K562 (cell line): Measurements from ENCODE around the gene MYOM1. TPM values are rescaled to one million over a fixed set of nuclear protein-coding genes. Genes with fewer than 3 reads are reported as not detected.

ENCODE experiments used
- CBFA2T3 ChIP-seq: fragments of 450-650 bp; IDR thresholded peaks from 2 replicates; pipeline ENCODE4 v1.6.1; 2017
- CBX1 ChIP-seq: sonication (generic); IDR thresholded peaks from 2 replicates; pipeline ENCODE4 v1.6.1; 2016; ENCODE audit warnings: antibody characterized with exemption, low read depth, mild to moderate bottlenecking
- EP400 ChIP-seq: fragments of 450-650 bp; IDR thresholded peaks from 2 replicates; pipeline ENCODE4 v1.6.1; 2017; ENCODE audit warnings: antibody characterized with exemption, mild to moderate bottlenecking, moderate library complexity
- FOXM1 ChIP-seq, 2 experiments: fragments of 450-650 bp in 1 of 2; sonication (generic) in 1 of 2; formaldehyde crosslinking in 1 of 2; IDR thresholded peaks; 2 replicates each; pipeline versions ENCODE4 v1.6.1 to v1.9.0; 2017 to 2022; ENCODE audit warnings: low read depth in 2 of 2, mild to moderate bottlenecking in 2 of 2, missing genetic modification reagents in 1 of 2, moderate library complexity in 1 of 2
- JUNB ChIP-seq: fragments of 450-650 bp; formaldehyde crosslinking; conservative IDR thresholded peaks from 2 replicates; pipeline ENCODE4 v1.4.0; 2020; ENCODE audit warnings: mild to moderate bottlenecking
- MAZ ChIP-seq, 2 experiments: fragments of 450-650 bp in 1 of 2; sonication (generic) in 1 of 2; formaldehyde crosslinking; IDR thresholded peaks in 1 of 2; conservative IDR thresholded peaks in 1 of 2; 2 replicates each; pipeline versions ENCODE4 v1.4.0 to v1.5.0; 2020; ENCODE audit warnings: mild to moderate bottlenecking in 1 of 2, missing genetic modification reagents in 1 of 2
- NR2F6 ChIP-seq: fragments of 450-650 bp; formaldehyde crosslinking; IDR thresholded peaks from 2 replicates; pipeline ENCODE4 v1.4.0; 2020; ENCODE audit warnings: mild to moderate bottlenecking
- PTRF ChIP-seq: fragments of 450-650 bp; IDR thresholded peaks from 2 replicates; pipeline ENCODE4 v1.6.1; 2016; ENCODE audit warnings: mild to moderate bottlenecking, missing genetic modification characterization, missing compliant biosample characterization
- PTTG1 ChIP-seq: fragments of 450-650 bp; IDR thresholded peaks from 2 replicates; pipeline ENCODE4 v1.6.1; 2016; ENCODE audit warnings: low read depth, mild to moderate bottlenecking, missing genetic modification characterization, missing compliant biosample characterization
- RCOR1 ChIP-seq, 2 experiments: IDR thresholded peaks; 2 replicates each; pipeline ENCODE4 v1.6.1; 2012; ENCODE audit warnings: low read depth in 2 of 2, low read length in 2 of 2, borderline replicate concordance in 1 of 2, improper control_type of control experiment in 1 of 2
- RFX5 ChIP-seq: IDR thresholded peaks from 2 replicates; pipeline ENCODE4 v1.6.1; 2011; ENCODE audit warnings: low read depth, mild to moderate bottlenecking, improper control_type of control experiment, low read length
- SMC3 ChIP-seq: conservative IDR thresholded peaks from 2 replicates; pipeline ENCODE4 v1.6.1; 2011; ENCODE audit warnings: low read depth, low read length, improper control_type of control experiment; ENCODE audit not compliant: insufficient read depth
- ZBTB2 ChIP-seq: fragments of 450-650 bp; IDR thresholded peaks from 2 replicates; pipeline ENCODE4 v1.6.1; 2016; ENCODE audit warnings: antibody characterized with exemption
- ZNF184 ChIP-seq: sonication (generic); formaldehyde crosslinking; IDR thresholded peaks from 2 replicates; pipeline ENCODE4 v1.5.0; 2020; ENCODE audit warnings: missing genetic modification reagents
- ZNF696 ChIP-seq: fragments of 250-450 bp; sonication (Bioruptor Pico); conservative IDR thresholded peaks from 2 replicates; pipeline ENCODE4 v1.4.0; 2020; ENCODE audit warnings: mild to moderate bottlenecking, moderate library complexity
- polyA plus RNA-seq, 8 experiments: library from polyadenylated mRNA; depleted of rRNA in 4 of 8; stranded (reverse) in 5 of 8; unstranded in 3 of 8; fragments of >200 nt; fragmentation: Nextera tagmentation in 2 of 8; fragmentation: Illumina TruSeq in 1 of 8; extraction: Ambion mirVana in 2 of 8; extraction: Trizol in 1 of 8; gene quantifications; 2 replicates each; pipeline versions ENCODE4 v1.2.1 to v1.2.3, GENCODE V29; 2011 to 2014; ENCODE audit warnings: inconsistent platforms in 1 of 8, missing spikeins in 1 of 8
- total RNA-seq, 7 experiments: library from RNA; depleted of rRNA in 6 of 7; stranded (reverse); fragments of >200 nt in 6 of 7; fragmentation: Illumina TruSeq in 2 of 7; extraction: Trizol in 2 of 7; gene quantifications; 2 replicates each; pipeline versions ENCODE4 v1.2.1 to v1.2.3, GENCODE V29; 2011 to 2021; ENCODE audit warnings: low replicate concordance in 1 of 7
- TF ChIP-seq, protein P1 (sequence below): fragments of 450-650 bp; formaldehyde crosslinking; IDR thresholded peaks from 2 replicates; pipeline ENCODE4 v1.4.0; 2020; ENCODE audit warnings: mild to moderate bottlenecking, moderate library complexity
- TF ChIP-seq, protein P2 (sequence below): sonication (generic); formaldehyde crosslinking; IDR thresholded peaks from 2 replicates; pipeline ENCODE4 v1.8.0; 2023; ENCODE audit warnings: missing genetic modification reagents, mild to moderate bottlenecking, borderline replicate concordance

MYOM1 gene
- total and polyA plus RNA-seq, 9 of the 15 experiments (the other 6 are each of a cell fraction or from before 2014, with no cell fraction given), result 0.01 to 0.62 (median 0.25) TPM

GRCh38 chr18:3029215-3029952 lies 190.4 kb downstream of the MYOM1 start (continued):
- TF ChIP-seq, protein P1, sequence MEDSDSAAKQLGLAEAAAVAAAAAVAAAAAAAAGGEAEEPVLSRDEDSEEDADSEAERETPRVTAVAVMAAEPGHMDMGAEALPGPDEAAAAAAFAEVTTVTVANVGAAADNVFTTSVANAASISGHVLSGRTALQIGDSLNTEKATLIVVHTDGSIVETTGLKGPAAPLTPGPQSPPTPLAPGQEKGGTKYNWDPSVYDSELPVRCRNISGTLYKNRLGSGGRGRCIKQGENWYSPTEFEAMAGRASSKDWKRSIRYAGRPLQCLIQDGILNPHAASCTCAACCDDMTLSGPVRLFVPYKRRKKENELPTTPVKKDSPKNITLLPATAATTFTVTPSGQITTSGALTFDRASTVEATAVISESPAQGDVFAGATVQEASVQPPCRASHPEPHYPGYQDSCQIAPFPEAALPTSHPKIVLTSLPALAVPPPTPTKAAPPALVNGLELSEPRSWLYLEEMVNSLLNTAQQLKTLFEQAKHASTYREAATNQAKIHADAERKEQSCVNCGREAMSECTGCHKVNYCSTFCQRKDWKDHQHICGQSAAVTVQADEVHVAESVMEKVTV (CRISPR knock-in tag), result no peak
- TF ChIP-seq CBFA2T3 (peak; percentile 45), RCOR1 (IDR thresholded peaks at IDR 0.05; ENCODE audit: borderline replicate concordance in 1 of 2, low read depth in 2 of 2, low read length in 2 of 2) (0 out of 4 replicates have a peak, but pooled peaks of 1 of the 2 experiments have one; percentile 3), PTTG1 (tag) (no peak), ZNF696 (no peak), FOXM1 (IDR thresholded peaks at IDR 0.05; ENCODE audit: low read depth) (no peak), FOXM1 (CRISPR knock-in tag; IDR thresholded peaks at IDR 0.05; ENCODE audit: low read depth) (no peak), JUNB (CRISPR knock-in tag) (no peak), EP400 (no peak), SMC3 (no peak), PTRF (tag) (no peak), NR2F6 (no peak), ZNF184 (no peak), MAZ (CRISPR knock-in tag; conservative IDR thresholded peaks at IDR 0.05 in 1 of 2, IDR thresholded peaks at IDR 0.05 in 1 of 2) (0 out of 4 replicates have a peak, but pooled peaks of 1 of the 2 experiments have one; percentile 28), ZBTB2 (no peak; the same call in 1 of the 2 replicates), CBX1 (no peak), RFX5 (no peak)
- TF ChIP-seq, protein P2, sequence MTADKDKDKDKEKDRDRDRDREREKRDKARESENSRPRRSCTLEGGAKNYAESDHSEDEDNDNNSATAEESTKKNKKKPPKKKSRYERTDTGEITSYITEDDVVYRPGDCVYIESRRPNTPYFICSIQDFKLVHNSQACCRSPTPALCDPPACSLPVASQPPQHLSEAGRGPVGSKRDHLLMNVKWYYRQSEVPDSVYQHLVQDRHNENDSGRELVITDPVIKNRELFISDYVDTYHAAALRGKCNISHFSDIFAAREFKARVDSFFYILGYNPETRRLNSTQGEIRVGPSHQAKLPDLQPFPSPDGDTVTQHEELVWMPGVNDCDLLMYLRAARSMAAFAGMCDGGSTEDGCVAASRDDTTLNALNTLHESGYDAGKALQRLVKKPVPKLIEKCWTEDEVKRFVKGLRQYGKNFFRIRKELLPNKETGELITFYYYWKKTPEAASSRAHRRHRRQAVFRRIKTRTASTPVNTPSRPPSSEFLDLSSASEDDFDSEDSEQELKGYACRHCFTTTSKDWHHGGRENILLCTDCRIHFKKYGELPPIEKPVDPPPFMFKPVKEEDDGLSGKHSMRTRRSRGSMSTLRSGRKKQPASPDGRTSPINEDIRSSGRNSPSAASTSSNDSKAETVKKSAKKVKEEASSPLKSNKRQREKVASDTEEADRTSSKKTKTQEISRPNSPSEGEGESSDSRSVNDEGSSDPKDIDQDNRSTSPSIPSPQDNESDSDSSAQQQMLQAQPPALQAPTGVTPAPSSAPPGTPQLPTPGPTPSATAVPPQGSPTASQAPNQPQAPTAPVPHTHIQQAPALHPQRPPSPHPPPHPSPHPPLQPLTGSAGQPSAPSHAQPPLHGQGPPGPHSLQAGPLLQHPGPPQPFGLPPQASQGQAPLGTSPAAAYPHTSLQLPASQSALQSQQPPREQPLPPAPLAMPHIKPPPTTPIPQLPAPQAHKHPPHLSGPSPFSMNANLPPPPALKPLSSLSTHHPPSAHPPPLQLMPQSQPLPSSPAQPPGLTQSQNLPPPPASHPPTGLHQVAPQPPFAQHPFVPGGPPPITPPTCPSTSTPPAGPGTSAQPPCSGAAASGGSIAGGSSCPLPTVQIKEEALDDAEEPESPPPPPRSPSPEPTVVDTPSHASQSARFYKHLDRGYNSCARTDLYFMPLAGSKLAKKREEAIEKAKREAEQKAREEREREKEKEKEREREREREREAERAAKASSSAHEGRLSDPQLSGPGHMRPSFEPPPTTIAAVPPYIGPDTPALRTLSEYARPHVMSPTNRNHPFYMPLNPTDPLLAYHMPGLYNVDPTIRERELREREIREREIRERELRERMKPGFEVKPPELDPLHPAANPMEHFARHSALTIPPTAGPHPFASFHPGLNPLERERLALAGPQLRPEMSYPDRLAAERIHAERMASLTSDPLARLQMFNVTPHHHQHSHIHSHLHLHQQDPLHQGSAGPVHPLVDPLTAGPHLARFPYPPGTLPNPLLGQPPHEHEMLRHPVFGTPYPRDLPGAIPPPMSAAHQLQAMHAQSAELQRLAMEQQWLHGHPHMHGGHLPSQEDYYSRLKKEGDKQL (CRISPR knock-in tag), result no peak
